ENCODE measurements around the gene MASP2. TPM values are rescaled to one million over a fixed set of nuclear protein-coding genes. Genes with fewer than 3 reads are reported as not detected.

MASP2 gene
- total and polyA plus RNA-seq, 2 of the 8 experiments (the other 6 are each of a cell fraction or from before 2014, with no cell fraction given) = 0.54 to 1.2 TPM

GRCh38 chr1:10987840-10988417 is 59.1 kb downstream of the MASP2 start (continued):
- TF ChIP-seq CHD7 (IDR thresholded peaks at IDR 0.05; ENCODE audit: insufficient replicate concordance, low read length) = no peak
- no peak for TF ChIP-seq RNF2 (IDR thresholded peaks at IDR 0.05; ENCODE audit: borderline replicate concordance, low read depth, low read length, missing control alignments, poor library complexity, severe bottlenecking)
- no peak for TF ChIP-seq KDM1A (IDR thresholded peaks at IDR 0.05; ENCODE audit: borderline replicate concordance, low read length)
- no peak for TF ChIP-seq SIX5 (IDR thresholded peaks at IDR 0.05; ENCODE audit: low read depth, low read length)
- TF ChIP-seq TAF1 (IDR thresholded peaks at IDR 0.05; ENCODE audit: low read depth, low read length) = no peak
- TF ChIP-seq RBBP5 (IDR thresholded peaks at IDR 0.05; ENCODE audit: borderline replicate concordance, low read depth, low read length) = no peak
- no peak for TF ChIP-seq KDM4A (IDR thresholded peaks at IDR 0.05; ENCODE audit: low read depth, low read length, severe bottlenecking)
- TF ChIP-seq BACH1 (IDR thresholded peaks at IDR 0.05; ENCODE audit: low read length) = no peak
- no peak for TF ChIP-seq ZNF274 (IDR thresholded peaks at IDR 0.05; ENCODE audit: borderline replicate concordance, extremely low read depth, low read length)
